ENCODE data around the gene CWH43. TPM values are rescaled to one million over a fixed set of nuclear protein-coding genes. Genes with fewer than 3 reads are reported as not detected.
"Not testable (repeated sequence)": the region's sequence is repeated elsewhere in the genome, so short reads cannot be mapped to it uniquely, and the experiment has no call there.

CWH43 gene
- total RNA-seq, 4 donors from 2014 or later = 1.4 TPM; not detected in 3

- 58 to 63% methylated on average over 14 of the region's 14 CpGs for WGBS, 2 donors (ENCODE audit: low coverage in 1 of 2)
- H3K9me3 ChIP-seq = peaks cover 0 to 41% (median 0%) of the 10 kb centered on the region in 3 donors
- not testable (repeated sequence) for H3K27ac ChIP-seq, H3K27me3 ChIP-seq, H3K36me3 ChIP-seq, H3K4me1 ChIP-seq, H3K4me3 ChIP-seq
- peak; percentile 16 for ATAC-seq
Observed at GRCh38 chr4:49098034-49098759, 112.1 kb downstream of the CWH43 start.

- H3K9me3 ChIP-seq = peaks cover 0 to 56% (median 0%) of the 10 kb centered on the region in 3 donors
- not testable (repeated sequence) for ATAC-seq, H3K27me3 ChIP-seq, H3K4me3 ChIP-seq, H3K27ac ChIP-seq, H3K36me3 ChIP-seq, H3K4me1 ChIP-seq
- 59 to 73% methylated on average over 14 to 16 of the region's 16 CpGs for WGBS, 2 donors (ENCODE audit: low coverage in 1 of 2)
Observed at GRCh38 chr4:49099831-49100444, 113.9 kb downstream of the CWH43 start.

GRCh38 chr4:49102344-49102898, 116.3 kb downstream of the CWH43 start:
- H3K27me3 ChIP-seq, H3K27ac ChIP-seq, H3K4me3 ChIP-seq, H3K36me3 ChIP-seq, H3K4me1 ChIP-seq: not testable (repeated sequence)
- ATAC-seq = peak; percentile 47
- WGBS, 2 donors (ENCODE audit: low coverage in 1 of 2) = 50 to 53% methylated on average over 7 to 9 of the region's 9 CpGs
- peaks cover 0 to 62% (median 0%) of the 10 kb centered on the region in 3 donors for H3K9me3 ChIP-seq

- not testable (repeated sequence) for H3K4me3 ChIP-seq, H3K4me1 ChIP-seq, H3K36me3 ChIP-seq, H3K27me3 ChIP-seq, H3K27ac ChIP-seq
- WGBS, 2 donors (ENCODE audit: low coverage in 1 of 2) = 48 to 53% methylated on average over 14 of the region's 14 CpGs
- peak; percentile 27 for ATAC-seq
- peaks cover 0 to 63% (median 0%) of the 10 kb centered on the region in 3 donors for H3K9me3 ChIP-seq
Observed at GRCh38 chr4:49103436-49104136, 117.5 kb downstream of the CWH43 start.

- peak; percentile 19 for ATAC-seq
- not testable (repeated sequence) for H3K27me3 ChIP-seq, H3K4me1 ChIP-seq, H3K36me3 ChIP-seq, H3K4me3 ChIP-seq, H3K27ac ChIP-seq
- peaks cover 0 to 58% (median 0%) of the 10 kb centered on the region in 3 donors for H3K9me3 ChIP-seq
- WGBS, 2 donors (ENCODE audit: low coverage in 1 of 2) = 47 to 49% methylated on average over 17 of the region's 17 CpGs
Observed at GRCh38 chr4:49104231-49104930, 118.3 kb downstream of the CWH43 start.

GRCh38 chr4:49105248-49105904, 119.3 kb downstream of the CWH43 start:
- H3K4me1 ChIP-seq, H3K36me3 ChIP-seq, H3K27me3 ChIP-seq, H3K4me3 ChIP-seq, H3K27ac ChIP-seq, ATAC-seq: not testable (repeated sequence)
- WGBS, 2 donors (ENCODE audit: low coverage in 1 of 2) = 54 to 68% methylated on average over 10 to 11 of the region's 11 CpGs
- peaks cover 0 to 58% (median 0%) of the 10 kb centered on the region in 3 donors for H3K9me3 ChIP-seq

GRCh38 chr4:49107262-49107661, 121.2 kb downstream of the CWH43 start:
- not testable (repeated sequence) for H3K4me1 ChIP-seq, H3K4me3 ChIP-seq, H3K27ac ChIP-seq, H3K27me3 ChIP-seq, H3K36me3 ChIP-seq
- H3K9me3 ChIP-seq = peaks cover 0 to 66% (median 0%) of the 10 kb centered on the region in 3 donors
- 44 to 51% methylated on average over 6 of the region's 6 CpGs for WGBS, 2 donors (ENCODE audit: low coverage in 1 of 2)
- peak; percentile 9 for ATAC-seq

GRCh38 chr4:49108183-49108978, 122.3 kb downstream of the CWH43 start:
- H3K4me1 ChIP-seq, H3K4me3 ChIP-seq, H3K27me3 ChIP-seq, H3K27ac ChIP-seq, H3K36me3 ChIP-seq: not testable (repeated sequence)
- peaks cover 0 to 70% (median 0%) of the 10 kb centered on the region in 3 donors for H3K9me3 ChIP-seq
- WGBS, 2 donors (ENCODE audit: low coverage in 1 of 2) = 45 to 55% methylated on average over 15 to 16 of the region's 17 CpGs
- peak; percentile 68 for ATAC-seq

- not testable (repeated sequence) for H3K36me3 ChIP-seq, H3K4me3 ChIP-seq, H3K27ac ChIP-seq, H3K4me1 ChIP-seq, H3K27me3 ChIP-seq
- 44 to 45% methylated on average over 10 of the region's 10 CpGs for WGBS, 2 donors (ENCODE audit: low coverage in 1 of 2)
- peaks cover 0 to 61% (median 0%) of the 10 kb centered on the region in 3 donors for H3K9me3 ChIP-seq
- peak; percentile 41 for ATAC-seq
Observed at GRCh38 chr4:49109567-49110166, 123.6 kb downstream of the CWH43 start.

GRCh38 chr4:49110579-49110978, 124.5 kb downstream of the CWH43 start:
- not testable (repeated sequence) for H3K27me3 ChIP-seq, H3K4me1 ChIP-seq, H3K27ac ChIP-seq, H3K36me3 ChIP-seq, H3K4me3 ChIP-seq
- peaks cover 0 to 60% (median 0%) of the 10 kb centered on the region in 3 donors for H3K9me3 ChIP-seq
- ATAC-seq = peak; percentile 65
- 55 to 70% methylated on average over 5 of the region's 5 CpGs for WGBS, 2 donors (ENCODE audit: low coverage in 1 of 2)

All from gastroesophageal sphincter (tissue), 4 donors.